ENCODE results near the gene CATSPERZ.

CATSPERZ gene

DNA sequence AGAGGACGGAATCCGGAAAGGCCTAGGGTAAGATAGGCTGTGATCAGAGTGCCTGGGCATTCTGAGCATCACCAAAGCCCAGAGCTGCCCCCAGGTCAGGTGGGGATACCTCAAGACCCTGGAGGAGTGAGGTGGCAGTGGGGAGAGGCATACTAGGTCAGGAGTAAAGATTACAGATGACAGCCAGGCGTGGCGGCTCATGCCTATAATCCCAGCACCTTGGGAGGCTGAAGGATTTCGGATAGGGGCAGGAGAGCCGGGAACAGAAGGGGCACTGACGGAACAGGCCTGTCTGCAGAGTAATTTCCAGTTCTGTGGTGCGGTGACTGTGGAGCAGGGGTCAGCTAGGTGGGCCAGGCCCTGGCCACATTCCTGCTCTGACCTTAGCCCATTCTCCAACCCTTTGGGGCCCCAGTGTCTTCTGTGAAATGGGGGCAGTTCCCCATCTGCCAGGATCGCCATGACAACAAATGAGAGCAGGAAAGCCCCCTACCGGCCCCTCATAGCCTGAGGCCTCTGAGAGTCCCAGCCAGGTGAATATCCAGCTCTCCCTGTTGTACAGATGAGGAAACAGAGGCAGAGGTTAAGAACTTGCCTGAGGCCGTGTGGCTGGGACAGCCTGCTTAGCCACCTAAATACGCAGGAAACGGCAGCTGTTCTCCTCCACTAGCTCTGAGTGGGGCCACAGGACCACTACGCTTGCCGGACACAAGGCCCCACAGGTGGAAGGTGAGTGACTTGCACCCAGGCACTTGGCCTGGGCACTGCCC lies 24.9 kb upstream of the CATSPERZ start:
- H3K9ac ChIP-seq (ENCODE audit: low read depth in 1 of 2, low read length in 2 of 2) = no peak overlapping the region
- peaks cover 19 to 25% of the 10 kb centered on the region in 2 donors for H3K4me1 ChIP-seq (ENCODE audit: control insufficient read depth in 1 of 2, insufficient read depth in 2 of 2, low read length in 2 of 2)
- no peaks in the 10 kb centered on the region for H3K27me3 ChIP-seq (ENCODE audit: control insufficient read depth in 1 of 2, insufficient read depth in 2 of 2, low read length in 2 of 2)
- no peak overlapping the region for H3K4me3 ChIP-seq (ENCODE audit: low read depth in 1 of 2, low read length in 2 of 2)
- H3K36me3 ChIP-seq (ENCODE audit: control insufficient read depth in 1 of 2, insufficient read depth in 2 of 2, low read length in 2 of 2) = peaks cover 13% of the 10 kb centered on the region in 2 donors
- no peaks in the 10 kb centered on the region for H3K9me3 ChIP-seq (ENCODE audit: control insufficient read depth in 1 of 2, low read length in 2 of 2)
- H3K27ac ChIP-seq (ENCODE audit: low read depth, low read length) = no peak overlapping the region

DNA sequence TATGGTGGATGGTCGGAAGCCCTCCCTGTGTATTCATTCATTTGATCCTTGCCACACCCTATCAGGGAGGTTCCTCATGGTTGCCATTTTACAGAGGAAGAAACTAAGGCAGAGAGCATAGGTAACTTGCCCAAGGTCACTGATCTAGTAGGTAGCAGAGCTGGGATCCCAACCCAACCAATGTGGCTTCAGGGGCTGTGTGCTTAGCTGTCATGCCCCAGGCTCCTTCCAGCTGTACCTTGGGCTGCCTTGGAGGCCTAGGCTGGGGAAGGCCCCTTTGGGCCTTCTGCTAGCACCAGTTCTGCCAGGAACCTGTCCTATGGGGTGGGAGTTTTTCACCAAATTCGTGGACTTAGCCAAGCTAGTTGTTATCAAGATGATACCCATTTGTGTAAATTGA lies 24.3 kb upstream of the CATSPERZ start:
- Histone ChIP-seq H3K36me3 (ENCODE audit: control insufficient read depth in 1 of 2, insufficient read depth in 2 of 2, low read length in 2 of 2) (peaks cover 13% of the 10 kb centered on the region in 2 donors), H3K4me3 (ENCODE audit: low read depth in 1 of 2, low read length in 2 of 2) (no peak overlapping the region), H3K4me1 (ENCODE audit: control insufficient read depth in 1 of 2, insufficient read depth in 2 of 2, low read length in 2 of 2) (peaks cover 19 to 25% of the 10 kb centered on the region in 2 donors), H3K27ac (ENCODE audit: low read depth, low read length) (no peak overlapping the region), H3K9ac (ENCODE audit: low read depth in 1 of 2, low read length in 2 of 2) (no peak overlapping the region), H3K9me3 (ENCODE audit: control insufficient read depth in 1 of 2, low read length in 2 of 2) (no peaks in the 10 kb centered on the region), H3K27me3 (ENCODE audit: control insufficient read depth in 1 of 2, insufficient read depth in 2 of 2, low read length in 2 of 2) (no peaks in the 10 kb centered on the region)

GRCh38 chr11:64276653-64277431 lies 23.3 kb upstream of the CATSPERZ start:
- peaks cover 15 to 20% of the 10 kb centered on the region in 2 donors for H3K4me1 ChIP-seq (ENCODE audit: control insufficient read depth in 1 of 2, insufficient read depth in 2 of 2, low read length in 2 of 2)
- H3K27me3 ChIP-seq (ENCODE audit: control insufficient read depth in 1 of 2, insufficient read depth in 2 of 2, low read length in 2 of 2) = no peaks in the 10 kb centered on the region
- no peak overlapping the region for H3K27ac ChIP-seq (ENCODE audit: low read depth, low read length)
- peaks cover 13 to 17% of the 10 kb centered on the region in 2 donors for H3K36me3 ChIP-seq (ENCODE audit: control insufficient read depth in 1 of 2, insufficient read depth in 2 of 2, low read length in 2 of 2)
- H3K4me3 ChIP-seq (ENCODE audit: low read depth in 1 of 2, low read length in 2 of 2) = no peak overlapping the region
- peak overlapping the region in 1 of 2 donors; percentile 10 for H3K9ac ChIP-seq (ENCODE audit: low read depth in 1 of 2, low read length in 2 of 2)
- no peaks in the 10 kb centered on the region for H3K9me3 ChIP-seq (ENCODE audit: control insufficient read depth in 1 of 2, low read length in 2 of 2)

DNA sequence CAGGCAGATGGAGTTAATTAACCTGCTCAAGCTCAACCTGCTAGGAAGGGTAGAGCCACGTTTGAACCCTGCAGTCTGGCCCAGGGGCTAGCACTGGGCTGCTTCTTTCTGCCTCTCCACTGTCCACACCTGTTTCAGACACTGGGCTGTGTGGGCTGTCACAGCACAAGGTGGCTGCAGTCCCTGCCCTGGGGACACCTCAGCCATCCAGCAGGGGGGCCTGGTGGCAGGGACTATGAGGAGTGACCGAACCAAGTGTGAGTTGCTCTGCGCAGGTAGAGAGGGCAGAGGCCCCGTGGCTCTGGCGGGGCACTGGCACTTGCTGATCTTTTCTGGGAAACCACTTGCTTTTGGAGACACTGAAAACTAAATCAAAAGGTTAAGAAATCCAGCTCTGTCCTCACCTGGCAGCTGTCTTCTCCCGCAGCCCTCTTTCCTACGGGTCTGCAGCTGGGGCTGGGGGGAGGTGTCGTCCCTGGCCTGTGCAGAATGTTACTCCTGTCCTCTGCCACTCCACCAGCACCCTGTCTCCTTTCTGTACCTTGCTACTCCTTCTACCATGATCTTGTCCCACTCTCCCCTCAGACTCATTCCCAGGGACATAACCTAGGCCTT lies 21.5 kb upstream of the CATSPERZ start:
- H3K36me3 ChIP-seq (ENCODE audit: control insufficient read depth in 1 of 2, insufficient read depth in 2 of 2, low read length in 2 of 2) = peaks cover 13 to 20% of the 10 kb centered on the region in 2 donors
- no peak overlapping the region for H3K27ac ChIP-seq (ENCODE audit: low read depth, low read length)
- peaks cover 14 to 15% of the 10 kb centered on the region in 2 donors for H3K4me1 ChIP-seq (ENCODE audit: control insufficient read depth in 1 of 2, insufficient read depth in 2 of 2, low read length in 2 of 2)
- no peak overlapping the region for H3K4me3 ChIP-seq (ENCODE audit: low read depth in 1 of 2, low read length in 2 of 2)
- H3K27me3 ChIP-seq (ENCODE audit: control insufficient read depth in 1 of 2, insufficient read depth in 2 of 2, low read length in 2 of 2) = no peaks in the 10 kb centered on the region
- no peak overlapping the region for H3K9ac ChIP-seq (ENCODE audit: low read depth in 1 of 2, low read length in 2 of 2)
- no peaks in the 10 kb centered on the region for H3K9me3 ChIP-seq (ENCODE audit: control insufficient read depth in 1 of 2, low read length in 2 of 2)

- peaks cover 22 to 23% of the 10 kb centered on the region in 2 donors for H3K4me1 ChIP-seq (ENCODE audit: control insufficient read depth in 1 of 2, insufficient read depth in 2 of 2, low read length in 2 of 2)
- no peak overlapping the region for H3K27ac ChIP-seq (ENCODE audit: low read depth, low read length)
- no peaks in the 10 kb centered on the region for H3K9me3 ChIP-seq (ENCODE audit: control insufficient read depth in 1 of 2, low read length in 2 of 2)
- no peaks in the 10 kb centered on the region for H3K27me3 ChIP-seq (ENCODE audit: control insufficient read depth in 1 of 2, insufficient read depth in 2 of 2, low read length in 2 of 2)
- no peak overlapping the region for H3K9ac ChIP-seq (ENCODE audit: low read depth in 1 of 2, low read length in 2 of 2)
- no peak overlapping the region for H3K4me3 ChIP-seq (ENCODE audit: low read depth in 1 of 2, low read length in 2 of 2)
- peaks cover 5 to 16% of the 10 kb centered on the region in 2 donors for H3K36me3 ChIP-seq (ENCODE audit: control insufficient read depth in 1 of 2, insufficient read depth in 2 of 2, low read length in 2 of 2)
Observed at GRCh38 chr11:64281957-64282770, 18.0 kb upstream of the CATSPERZ start.

DNA sequence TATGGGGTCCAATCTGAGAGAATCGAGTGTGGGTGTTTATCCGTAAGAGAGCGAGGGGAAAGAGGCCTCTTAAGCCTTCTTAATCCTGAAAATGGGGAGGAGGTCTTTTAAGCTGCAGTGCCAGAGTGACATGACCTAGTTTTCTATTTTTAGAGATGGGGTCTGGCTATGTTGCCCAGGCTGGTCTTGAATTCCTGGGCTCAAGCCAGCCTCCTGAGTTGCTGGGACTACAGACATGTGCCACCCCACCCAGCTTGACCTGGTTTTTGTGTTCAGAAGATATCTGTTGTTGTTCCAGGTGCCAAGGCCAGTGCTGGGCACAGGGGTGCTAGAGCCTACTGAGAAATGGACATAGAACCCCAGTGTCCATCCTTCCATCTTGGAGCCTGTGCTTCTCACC lies 17.1 kb upstream of the CATSPERZ start:
- Histone ChIP-seq H3K27me3 (ENCODE audit: control insufficient read depth in 1 of 2, insufficient read depth in 2 of 2, low read length in 2 of 2) (no peaks in the 10 kb centered on the region), H3K36me3 (ENCODE audit: control insufficient read depth in 1 of 2, insufficient read depth in 2 of 2, low read length in 2 of 2) (peaks cover 5 to 16% of the 10 kb centered on the region in 2 donors), H3K9me3 (ENCODE audit: control insufficient read depth in 1 of 2, low read length in 2 of 2) (no peaks in the 10 kb centered on the region), H3K27ac (ENCODE audit: low read depth, low read length) (no peak overlapping the region), H3K4me3 (ENCODE audit: low read depth in 1 of 2, low read length in 2 of 2) (no peak overlapping the region), H3K9ac (ENCODE audit: low read depth in 1 of 2, low read length in 2 of 2) (peak overlapping the region in 1 of 2 donors; percentile 98), H3K4me1 (ENCODE audit: control insufficient read depth in 1 of 2, insufficient read depth in 2 of 2, low read length in 2 of 2) (peaks cover 20 to 23% of the 10 kb centered on the region in 2 donors)

GRCh38 chr11:64284048-64284961 lies 15.9 kb upstream of the CATSPERZ start, which contains the start of gene BAD:
TSS of gene BAD (minus strand) at chr11:64284665. CDS start at chr11:64284368, 297 bp downstream.
- Histone ChIP-seq H3K4me3 (ENCODE audit: low read depth in 1 of 2, low read length in 2 of 2) (peak within 1 kb of the TSS; percentile 87 to 91), H3K27me3 (ENCODE audit: control insufficient read depth in 1 of 2, insufficient read depth in 2 of 2, low read length in 2 of 2) (no peaks in the 10 kb centered on the region), H3K36me3 (ENCODE audit: control insufficient read depth in 1 of 2, insufficient read depth in 2 of 2, low read length in 2 of 2) (peaks cover 0 to 7% of the 10 kb centered on the region in 2 donors), H3K9ac (ENCODE audit: low read depth in 1 of 2, low read length in 2 of 2) (peak within 1 kb of the TSS; percentile 98 to 100), H3K27ac (ENCODE audit: low read depth, low read length) (peak within 1 kb of the TSS; percentile 97), H3K9me3 (ENCODE audit: control insufficient read depth in 1 of 2, low read length in 2 of 2) (no peaks in the 10 kb centered on the region), H3K4me1 (ENCODE audit: control insufficient read depth in 1 of 2, insufficient read depth in 2 of 2, low read length in 2 of 2) (peaks cover 20 to 23% of the 10 kb centered on the region in 2 donors)

GRCh38 chr11:64284962-64285884 lies 14.9 kb upstream of the CATSPERZ start, which contains the start of gene GPR137:
TSS of gene GPR137 (plus strand) at chr11:64285848. CDS start at chr11:64286525, 677 bp downstream.
- Histone ChIP-seq H3K27ac (ENCODE audit: low read depth, low read length) (peak within 1 kb of the TSS; percentile 97), H3K27me3 (ENCODE audit: control insufficient read depth in 1 of 2, insufficient read depth in 2 of 2, low read length in 2 of 2) (peaks cover 0 to 2% of the 10 kb centered on the region in 2 donors), H3K9ac (ENCODE audit: low read depth in 1 of 2, low read length in 2 of 2) (peak within 1 kb of the TSS; percentile 80 to 88), H3K9me3 (ENCODE audit: control insufficient read depth in 1 of 2, low read length in 2 of 2) (no peaks in the 10 kb centered on the region), H3K4me3 (ENCODE audit: low read depth in 1 of 2, low read length in 2 of 2) (peak within 1 kb of the TSS; percentile 87 to 91), H3K36me3 (ENCODE audit: control insufficient read depth in 1 of 2, insufficient read depth in 2 of 2, low read length in 2 of 2) (peaks cover 0 to 7% of the 10 kb centered on the region in 2 donors), H3K4me1 (ENCODE audit: control insufficient read depth in 1 of 2, insufficient read depth in 2 of 2, low read length in 2 of 2) (peaks cover 20 to 23% of the 10 kb centered on the region in 2 donors)

Data from duodenal mucosa (tissue), 2 donors.